Measurements from ENCODE around the gene GATAD2A.

Gene GATAD2A

GRCh38 chr19:19372656-19373416, 32.6 kb upstream of the GATAD2A start:
- peak; percentile 52; the same call in 1 of the 2 replicates for TF ChIP-seq POLR2AphosphoS5 (IDR thresholded peaks at IDR 0.05; ENCODE audit: low read depth, low read length)
- 0 out of 2 replicates have a peak, but pooled peaks have one; percentile 30 for TF ChIP-seq TAF1 (IDR thresholded peaks at IDR 0.05; ENCODE audit: borderline replicate concordance, insufficient read depth, low read length)
- TF ChIP-seq FOXP2 (optimal IDR thresholded peaks at IDR 0.05; ENCODE audit: borderline replicate concordance, extremely low read depth, extremely low read length, insufficient read depth), result peak; percentile 40
- no peak for TF ChIP-seq REST (IDR thresholded peaks at IDR 0.05; ENCODE audit: insufficient read depth in 1 of 2, low read depth in 2 of 2, low read length in 2 of 2)
- TF ChIP-seq SIN3A (IDR thresholded peaks at IDR 0.05; ENCODE audit: borderline replicate concordance, insufficient read depth, low read length), result peak; percentile 64; the same call in 1 of the 2 replicates

DNA sequence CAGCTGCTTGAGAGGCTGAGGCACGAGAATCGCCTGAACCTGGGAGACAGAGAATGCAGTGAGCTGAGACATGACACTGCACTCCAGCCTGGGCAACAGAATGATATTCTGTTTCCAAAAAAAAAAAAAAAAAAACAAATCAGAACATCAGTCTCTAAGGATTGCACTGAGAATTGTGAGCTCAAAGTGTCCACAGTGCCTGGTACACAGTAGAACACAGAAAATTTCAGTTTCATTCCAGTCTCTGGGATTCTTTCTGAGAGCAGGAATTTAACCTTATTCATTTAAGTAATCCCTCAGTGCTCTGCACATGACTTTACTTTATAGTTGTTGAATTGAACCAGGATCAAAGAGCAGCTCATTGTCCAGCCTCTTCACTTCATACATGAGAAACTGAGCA, 25.9 kb upstream of the GATAD2A start:
- TF ChIP-seq TAF1 (IDR thresholded peaks at IDR 0.05; ENCODE audit: borderline replicate concordance, insufficient read depth, low read length), result no peak
- no peak for TF ChIP-seq SIN3A (IDR thresholded peaks at IDR 0.05; ENCODE audit: borderline replicate concordance, insufficient read depth, low read length)
- no peak for TF ChIP-seq REST (IDR thresholded peaks at IDR 0.05; ENCODE audit: insufficient read depth in 1 of 2, low read depth in 2 of 2, low read length in 2 of 2)
- TF ChIP-seq POLR2AphosphoS5 (IDR thresholded peaks at IDR 0.05; ENCODE audit: low read depth, low read length), result no peak
- TF ChIP-seq FOXP2 (optimal IDR thresholded peaks at IDR 0.05; ENCODE audit: borderline replicate concordance, extremely low read depth, extremely low read length, insufficient read depth), result no peak

DNA sequence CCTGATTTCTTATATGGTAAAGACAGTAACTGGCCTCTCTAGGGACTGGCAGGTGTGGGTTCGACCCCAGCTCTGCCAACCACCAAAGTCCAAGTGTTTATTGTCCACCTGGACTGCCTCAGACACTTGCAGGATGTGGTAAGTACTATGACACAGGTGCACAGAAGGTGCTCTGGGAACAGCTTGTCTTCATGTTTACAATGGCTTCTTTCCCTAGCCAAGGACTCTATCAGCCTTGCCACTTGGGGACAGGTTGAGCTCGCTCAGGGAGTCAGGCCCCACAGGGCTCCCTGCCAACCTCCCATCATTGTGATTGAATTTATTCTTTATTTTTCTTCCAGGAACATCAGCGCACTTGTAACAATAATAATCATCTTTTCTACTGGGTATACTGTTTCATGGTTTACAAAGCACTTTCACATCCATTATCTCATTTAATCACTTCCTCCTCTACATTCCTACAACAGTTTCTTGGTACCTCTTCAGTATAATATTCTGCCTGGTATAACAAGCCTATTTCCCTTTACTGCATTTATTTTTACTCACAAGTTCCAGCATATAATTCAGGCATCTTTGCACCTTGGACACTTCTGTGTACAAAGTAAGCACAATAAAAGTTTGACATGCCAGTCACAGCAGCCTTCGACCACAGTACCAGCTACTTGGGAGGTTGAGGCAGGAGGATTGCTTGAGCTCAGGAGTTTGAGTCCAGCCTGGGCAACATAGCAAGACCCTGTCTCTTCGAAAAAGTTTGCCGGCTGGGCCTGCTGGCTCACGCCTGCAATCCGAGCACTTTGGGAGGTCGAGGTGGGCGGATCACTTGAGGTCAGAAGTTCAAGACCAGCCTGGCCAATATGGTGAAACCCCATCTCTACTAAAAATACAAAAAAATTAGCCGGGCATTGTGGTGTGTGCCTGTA, 24.2 kb upstream of the GATAD2A start:
- TF ChIP-seq POLR2AphosphoS5 (IDR thresholded peaks at IDR 0.05; ENCODE audit: low read depth, low read length) (no peak), FOXP2 (optimal IDR thresholded peaks at IDR 0.05; ENCODE audit: borderline replicate concordance, extremely low read depth, extremely low read length, insufficient read depth) (no peak), SIN3A (IDR thresholded peaks at IDR 0.05; ENCODE audit: borderline replicate concordance, insufficient read depth, low read length) (no peak), TAF1 (IDR thresholded peaks at IDR 0.05; ENCODE audit: borderline replicate concordance, insufficient read depth, low read length) (no peak), REST (IDR thresholded peaks at IDR 0.05; ENCODE audit: insufficient read depth in 1 of 2, low read depth in 2 of 2, low read length in 2 of 2) (no peak)

DNA sequence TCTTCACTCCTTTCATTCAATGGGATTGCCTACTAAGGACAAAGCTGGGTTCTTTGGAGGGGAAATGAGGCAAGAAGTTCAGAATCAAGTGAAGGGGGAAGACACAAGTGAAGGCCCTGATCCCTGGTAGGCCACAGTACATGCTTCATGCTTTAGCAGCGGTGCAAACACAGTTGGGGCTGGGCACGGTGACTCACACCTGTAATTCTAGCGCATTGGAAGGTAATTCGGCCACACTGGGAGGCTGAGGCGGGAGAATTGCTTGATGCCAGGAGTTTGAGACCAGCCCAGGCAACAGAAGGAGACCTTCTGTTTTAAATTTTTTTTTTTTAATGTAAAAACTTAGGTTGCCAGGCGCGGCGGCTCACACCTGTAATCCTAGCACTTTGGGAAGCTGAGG, 23.4 kb upstream of the GATAD2A start:
- TF ChIP-seq SIN3A (IDR thresholded peaks at IDR 0.05; ENCODE audit: borderline replicate concordance, insufficient read depth, low read length) (no peak), POLR2AphosphoS5 (IDR thresholded peaks at IDR 0.05; ENCODE audit: low read depth, low read length) (no peak), FOXP2 (optimal IDR thresholded peaks at IDR 0.05; ENCODE audit: borderline replicate concordance, extremely low read depth, extremely low read length, insufficient read depth) (no peak), TAF1 (IDR thresholded peaks at IDR 0.05; ENCODE audit: borderline replicate concordance, insufficient read depth, low read length) (no peak), REST (IDR thresholded peaks at IDR 0.05; ENCODE audit: insufficient read depth in 1 of 2, low read depth in 2 of 2, low read length in 2 of 2) (no peak)
